Measurements from ENCODE around the gene XPO5. TPM values are rescaled to one million over a fixed set of nuclear protein-coding genes. Genes with fewer than 3 reads are reported as not detected.
"Not testable (repeated sequence)": the region's sequence is repeated elsewhere in the genome, so short reads cannot be mapped to it uniquely, and the experiment has no call there.

The XPO5 gene
- polyA plus RNA-seq, 1 donor: 30.2 TPM

DNA sequence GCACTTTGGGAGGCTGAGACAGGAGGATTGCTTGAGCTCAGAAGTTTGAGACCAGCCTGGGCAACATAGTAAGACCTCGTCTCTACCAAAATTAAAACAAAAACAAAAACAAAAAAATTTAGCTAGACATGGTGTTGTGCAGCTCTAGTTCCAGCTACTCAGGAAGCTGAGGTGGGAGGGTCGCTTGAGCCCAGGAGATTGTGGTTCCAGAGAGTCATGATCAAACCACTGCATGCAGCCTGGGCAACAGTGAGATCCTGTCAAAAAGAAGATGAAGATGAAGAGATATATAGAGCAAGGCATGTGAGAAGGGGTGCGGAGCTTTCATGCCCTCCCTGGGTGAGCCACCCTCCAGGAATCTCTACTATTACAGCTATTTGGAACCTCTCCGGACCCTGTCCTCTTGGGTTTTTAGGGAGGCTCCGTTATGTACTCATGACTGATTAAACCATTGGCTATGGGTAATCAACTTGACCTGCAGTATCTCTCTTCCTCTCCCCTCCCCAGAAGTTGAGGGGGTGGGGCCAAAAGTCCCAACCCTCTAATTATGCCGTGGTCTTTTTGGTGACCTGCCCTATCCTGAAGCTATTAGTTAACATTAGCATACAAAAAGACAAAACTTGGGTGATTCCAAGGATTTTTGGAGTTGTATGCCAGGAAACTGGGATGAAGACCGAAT lies 9.2 kb upstream of the XPO5 start:
- DNase-seq: no peak

DNA sequence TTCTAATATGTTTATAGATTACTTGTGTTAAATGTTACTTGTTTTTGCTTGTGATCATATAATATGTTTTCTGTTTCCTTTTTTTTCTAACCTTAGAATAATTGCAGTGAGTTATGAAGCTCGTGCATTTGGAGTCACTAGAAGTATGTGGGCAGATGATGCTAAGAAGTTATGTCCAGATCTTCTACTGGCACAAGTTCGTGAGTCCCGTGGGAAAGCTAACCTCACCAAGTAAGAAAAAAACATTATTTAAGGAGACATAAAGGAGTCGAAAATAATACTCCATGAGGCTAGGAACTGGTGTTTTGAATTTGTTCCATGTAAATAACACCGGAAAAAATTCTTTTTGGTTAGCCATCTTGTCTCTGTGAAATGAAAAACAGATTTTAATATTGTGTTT lies 7.1 kb upstream of the XPO5 start:
- DNase-seq: no peak

DNA sequence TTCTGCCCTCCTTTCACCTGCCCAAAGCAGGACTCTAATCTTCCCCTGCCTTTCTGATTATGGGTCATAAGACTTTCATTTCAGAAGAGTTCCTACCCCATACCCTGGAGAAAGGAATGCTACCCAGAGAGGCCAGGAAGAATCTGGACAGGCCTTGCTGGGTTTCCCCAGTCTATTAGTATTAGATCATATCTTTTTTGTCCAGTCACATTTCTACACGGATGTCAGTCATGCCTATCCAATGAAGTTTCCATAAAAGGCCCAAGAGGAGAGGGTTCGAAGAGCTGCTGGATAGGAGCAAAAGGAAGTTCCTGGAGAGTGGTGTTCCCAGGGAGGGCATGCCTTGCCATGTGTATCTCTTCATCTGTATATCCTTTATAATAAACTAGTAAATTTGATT lies 3.3 kb upstream of the XPO5 start:
- no peak for DNase-seq

DNA sequence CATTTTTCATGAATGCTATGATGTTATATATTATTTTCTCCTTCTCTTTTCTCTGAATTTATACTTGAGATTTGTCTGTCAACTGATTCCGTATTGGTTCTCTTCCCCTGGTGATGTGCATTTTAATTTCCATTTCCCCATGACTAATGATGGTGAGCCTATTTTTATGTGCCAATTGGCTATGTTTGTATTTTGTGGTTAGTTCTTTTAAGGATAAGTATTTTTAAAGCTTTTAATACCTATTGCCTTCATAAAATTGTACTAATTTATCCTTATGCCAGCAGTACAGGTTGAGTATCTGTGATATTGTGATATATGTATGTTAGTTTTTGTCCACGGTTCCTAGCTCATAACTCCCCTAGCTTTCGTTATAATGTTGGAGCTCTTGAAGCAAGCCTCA lies 2.9 kb upstream of the XPO5 start:
- no peak for DNase-seq

DNA sequence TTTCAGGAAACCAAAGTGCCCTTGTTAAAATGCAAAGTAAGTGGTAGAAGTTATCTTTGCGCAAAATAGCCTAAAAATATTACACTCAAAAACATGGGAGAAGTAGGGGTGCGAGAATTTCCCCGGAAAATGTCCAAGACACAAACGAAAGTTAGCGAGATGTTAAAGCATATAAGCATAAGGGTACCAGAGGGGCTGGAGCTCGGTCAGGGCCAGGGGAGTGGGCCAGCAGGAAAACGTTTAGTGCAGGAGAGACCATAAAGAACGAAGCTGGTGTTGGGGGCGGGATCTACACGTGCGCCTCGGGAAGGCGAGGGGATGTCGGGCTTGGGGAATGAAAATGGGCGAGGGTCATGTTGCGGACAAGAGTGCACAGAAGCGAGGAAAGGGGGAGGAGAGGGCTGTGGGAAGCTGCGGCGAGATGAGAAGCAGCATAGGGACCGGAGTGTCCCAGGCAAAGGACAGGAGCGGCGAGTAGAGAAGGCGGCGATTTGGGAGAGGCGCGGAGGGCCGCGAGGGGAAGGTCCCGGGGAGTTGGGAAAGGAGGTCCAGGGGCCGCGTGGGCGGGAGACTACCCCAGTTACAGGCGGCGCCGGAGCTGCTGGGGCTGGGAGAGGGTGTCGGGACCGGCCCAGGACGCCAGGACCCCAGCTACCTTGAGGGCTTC lies 600 bp downstream of the XPO5 start:
- peak; percentile 29 for DNase-seq

DNA sequence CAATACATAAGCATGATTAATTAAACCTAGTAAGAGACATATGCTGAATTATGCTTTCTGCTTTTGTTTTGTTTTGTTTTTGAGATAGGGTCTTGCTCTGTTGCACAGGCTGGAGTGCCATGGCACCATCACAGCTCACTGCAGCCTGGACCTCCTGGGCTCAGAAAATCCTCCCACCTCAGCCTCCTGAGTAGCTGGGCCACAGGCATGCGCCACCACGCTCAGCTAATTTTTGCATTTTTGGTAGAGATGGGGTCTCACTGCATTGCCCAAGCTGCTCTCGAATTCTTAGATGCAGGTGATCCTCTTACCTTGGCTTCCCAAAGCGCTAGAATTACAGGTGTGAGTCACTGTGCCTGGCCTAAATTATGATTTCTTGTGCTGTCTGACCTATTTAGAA lies 3.8 kb downstream of the XPO5 start:
- DNase-seq: no peak

DNA sequence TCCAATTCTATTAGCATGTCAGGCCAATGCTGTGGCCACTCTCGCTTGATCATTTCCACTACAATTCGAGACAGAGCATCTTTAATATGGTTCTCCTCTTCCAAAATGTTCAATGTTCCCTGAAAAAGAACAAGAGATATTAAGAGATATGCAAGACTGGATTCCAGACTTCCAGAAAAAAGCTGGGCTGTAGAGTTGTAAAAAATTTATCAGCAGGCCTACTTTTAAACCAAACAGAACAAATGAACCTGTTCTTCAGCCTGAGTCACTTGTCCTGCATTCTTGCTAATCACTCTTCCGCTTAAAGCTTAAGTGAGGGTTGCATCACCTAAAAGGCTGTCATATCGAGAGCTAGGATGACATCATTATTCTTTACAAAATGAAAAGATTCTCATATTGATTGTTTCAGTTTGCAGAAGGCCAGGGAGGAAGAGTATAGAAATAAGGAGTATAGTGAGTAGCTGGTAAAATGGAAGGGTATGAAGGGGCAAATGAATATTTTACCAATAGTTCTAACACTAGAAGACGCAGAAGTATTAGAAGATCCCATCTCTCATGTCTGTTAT lies 4.9 kb downstream of the XPO5 start:
- no peak for DNase-seq

DNA sequence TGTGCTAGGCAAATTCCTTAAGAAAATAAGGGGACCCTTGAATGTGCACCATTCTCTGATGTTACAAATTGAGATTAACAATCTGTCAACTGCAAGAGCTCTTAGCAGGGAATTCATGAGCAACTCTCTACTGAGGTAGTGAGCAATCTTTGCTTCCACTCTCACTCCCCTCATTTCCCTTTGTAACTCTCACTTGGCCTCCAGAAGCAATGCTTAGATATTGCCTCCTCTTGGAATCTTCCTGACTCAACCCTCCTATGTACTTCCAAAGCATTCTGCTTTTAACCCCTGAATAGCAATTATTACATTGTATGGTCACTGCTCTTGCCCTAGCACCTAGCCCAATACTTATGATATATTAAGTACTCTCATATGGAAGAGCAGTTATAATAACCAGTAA lies 16.5 kb downstream of the XPO5 start:
- DNase-seq: no peak

DNA sequence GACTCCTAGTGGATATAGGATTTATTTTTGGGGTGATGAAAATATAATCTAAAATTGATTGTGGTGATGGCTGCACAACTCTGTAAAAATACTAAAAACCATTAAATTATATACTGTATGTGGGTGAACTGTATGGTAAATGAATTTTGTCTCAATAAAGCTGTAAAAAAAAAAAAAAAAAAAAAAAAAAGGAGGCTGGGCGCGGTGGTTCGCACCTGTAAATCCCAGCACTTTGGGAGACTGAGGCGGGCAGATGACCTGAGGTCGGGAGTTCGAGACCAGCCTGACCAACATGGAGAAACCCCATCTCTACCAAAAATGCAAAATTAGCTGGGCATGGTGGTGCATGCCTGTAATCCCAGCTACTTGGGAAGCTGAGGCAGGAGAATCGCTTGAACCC lies 18.2 kb downstream of the XPO5 start:
- not testable (repeated sequence) for DNase-seq

DNA sequence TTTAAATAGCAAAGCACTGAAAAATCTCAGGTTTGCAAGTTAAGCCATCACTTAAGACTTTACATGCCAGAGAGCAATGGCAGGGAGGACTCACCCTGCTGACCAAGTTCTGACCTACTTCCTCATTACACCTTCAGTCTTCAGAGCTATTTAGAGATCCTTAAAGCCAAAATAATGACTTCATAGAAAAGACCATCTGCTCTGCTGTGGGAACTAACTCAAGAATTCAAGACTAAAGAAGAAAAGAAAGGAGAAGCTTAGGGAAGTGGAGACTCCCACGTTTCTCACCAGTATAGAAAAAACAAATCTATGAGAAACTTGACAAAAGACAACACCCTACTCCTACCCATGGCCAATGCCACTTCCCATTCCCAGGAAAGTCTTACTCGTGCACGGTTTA lies 28.6 kb downstream of the XPO5 start:
- DNase-seq: no peak

DNA sequence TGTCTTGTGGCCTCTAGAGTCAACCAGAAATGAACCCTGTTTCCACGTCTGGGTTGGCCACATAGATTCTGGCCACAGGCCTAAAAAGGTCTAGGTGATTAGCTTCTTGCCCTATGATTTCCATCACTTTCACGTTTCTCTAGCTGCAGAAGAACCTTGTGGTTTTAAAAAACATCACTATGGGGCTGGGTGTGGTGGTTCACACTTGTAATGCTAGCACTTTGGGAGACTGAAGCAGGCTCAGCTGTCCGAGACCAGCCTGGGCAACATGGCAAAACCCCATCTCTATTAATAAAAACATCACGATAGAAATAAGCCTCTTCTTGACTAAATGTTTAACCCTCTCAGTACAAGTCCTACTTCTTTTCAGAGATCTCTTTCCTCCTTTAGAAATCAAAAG lies 31.4 kb downstream of the XPO5 start:
- DNase-seq: no peak

DNA sequence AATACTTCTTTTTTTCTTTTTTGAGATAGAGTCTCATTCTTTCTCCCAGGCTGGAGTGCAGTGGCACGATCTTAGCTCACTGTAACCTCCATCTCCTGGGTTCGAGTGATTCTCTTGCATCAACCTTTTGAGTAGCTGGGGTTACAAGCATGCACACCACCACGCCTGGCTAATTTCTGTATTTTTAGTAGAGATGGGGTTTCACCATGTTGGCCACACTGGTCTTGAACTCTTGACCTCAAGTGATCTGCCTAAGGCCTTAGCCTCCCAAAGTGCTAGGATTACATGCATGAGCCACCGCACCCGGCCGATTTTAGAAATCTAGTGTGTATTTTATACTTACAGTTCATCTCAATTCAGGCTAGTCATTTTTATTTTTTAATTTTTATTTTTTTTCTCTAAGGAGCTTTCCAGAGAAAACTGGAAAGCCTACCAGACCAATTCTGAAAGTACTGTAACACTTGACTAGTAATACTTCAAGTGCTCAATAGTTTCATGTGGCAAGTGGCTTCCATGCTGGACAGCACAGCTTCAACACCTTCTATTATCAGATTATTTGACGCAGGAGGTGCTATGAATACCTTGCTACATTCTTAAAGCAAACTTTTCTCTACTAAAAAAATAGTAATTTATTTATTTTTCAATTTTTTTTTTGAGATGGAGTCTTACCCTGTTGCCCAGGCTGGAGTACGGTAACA lies 33.9 kb downstream of the XPO5 start:
- no peak for DNase-seq

DNA sequence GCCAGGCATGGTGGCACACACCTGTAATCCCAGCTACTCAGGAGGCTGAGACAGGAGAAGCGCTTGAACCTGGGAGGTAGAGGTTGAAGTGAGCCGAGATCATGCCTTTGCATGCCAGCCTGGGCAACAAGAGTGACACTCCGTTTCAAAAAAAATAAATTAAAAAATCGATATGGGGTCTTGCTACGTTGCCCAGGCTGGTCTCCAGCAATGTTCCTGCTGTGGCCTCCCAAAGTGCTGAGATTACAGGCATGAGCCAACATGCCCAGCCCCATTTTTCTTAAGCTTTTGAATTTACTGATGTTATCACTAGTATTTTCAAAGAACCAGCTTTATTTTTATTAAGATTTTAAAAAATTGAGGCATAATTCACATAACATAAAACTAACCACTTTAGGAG lies 35.3 kb downstream of the XPO5 start:
- DNase-seq: no peak

DNA sequence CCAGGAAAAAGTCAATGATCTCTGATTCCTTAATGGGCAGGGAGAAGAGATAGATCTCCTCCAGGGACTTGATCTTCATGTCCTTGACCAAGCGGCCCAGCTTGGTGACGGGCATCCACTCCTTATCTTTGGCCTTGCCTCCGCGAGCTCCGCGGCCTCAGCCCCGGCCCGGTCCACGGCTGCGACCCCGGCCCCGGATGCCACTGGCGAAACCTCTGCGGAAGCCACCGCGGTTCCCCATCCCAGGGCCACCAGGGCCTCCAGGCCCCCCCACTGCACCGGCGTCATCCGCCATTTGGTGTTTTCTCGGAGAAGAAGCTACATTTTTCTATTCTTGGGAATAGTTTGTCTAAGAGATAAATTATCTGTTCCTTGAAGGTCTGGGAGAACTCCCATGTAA lies 36.4 kb downstream of the XPO5 start:
- DNase-seq: not testable (repeated sequence)

DNA sequence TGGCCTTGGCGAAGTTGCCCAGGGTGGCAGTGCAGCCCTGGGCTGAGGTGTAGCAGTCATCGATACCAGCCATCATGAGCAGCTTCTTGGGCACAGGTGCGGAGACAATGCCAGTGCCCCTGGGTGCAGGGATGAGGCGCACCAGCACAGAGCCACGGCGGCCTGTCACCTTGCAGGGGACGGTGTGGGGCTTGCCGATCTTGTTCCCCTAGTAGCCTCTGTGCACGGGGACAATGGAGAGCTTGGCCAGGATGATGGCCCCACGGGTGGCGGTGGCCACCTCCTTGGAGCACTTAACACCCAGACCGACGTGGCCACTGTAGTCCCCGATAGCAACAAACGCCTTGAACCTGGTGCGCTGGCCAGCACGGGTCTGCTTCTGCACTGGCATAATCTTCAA lies 36.9 kb downstream of the XPO5 start:
- not testable (repeated sequence) for DNase-seq

DNA sequence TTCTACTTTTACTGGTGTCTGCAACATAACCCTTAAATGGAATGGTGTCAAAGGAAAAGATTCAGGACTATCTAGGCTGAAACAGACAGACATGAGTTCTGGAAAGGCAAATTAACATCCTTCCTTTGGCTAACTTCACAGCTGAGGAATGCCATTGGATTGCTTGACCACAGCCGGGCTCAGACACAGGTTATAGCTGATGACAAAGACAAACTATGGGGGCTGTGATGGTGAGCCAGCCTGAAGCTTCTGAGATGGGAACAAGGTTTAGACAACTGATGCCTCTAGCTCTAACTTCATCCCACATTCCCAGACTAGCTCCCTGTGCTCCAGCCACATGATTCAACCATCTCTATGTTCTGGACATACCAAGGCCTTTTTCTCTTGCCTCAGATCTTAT lies 43.6 kb downstream of the XPO5 start:
- DNase-seq: no peak

DNA sequence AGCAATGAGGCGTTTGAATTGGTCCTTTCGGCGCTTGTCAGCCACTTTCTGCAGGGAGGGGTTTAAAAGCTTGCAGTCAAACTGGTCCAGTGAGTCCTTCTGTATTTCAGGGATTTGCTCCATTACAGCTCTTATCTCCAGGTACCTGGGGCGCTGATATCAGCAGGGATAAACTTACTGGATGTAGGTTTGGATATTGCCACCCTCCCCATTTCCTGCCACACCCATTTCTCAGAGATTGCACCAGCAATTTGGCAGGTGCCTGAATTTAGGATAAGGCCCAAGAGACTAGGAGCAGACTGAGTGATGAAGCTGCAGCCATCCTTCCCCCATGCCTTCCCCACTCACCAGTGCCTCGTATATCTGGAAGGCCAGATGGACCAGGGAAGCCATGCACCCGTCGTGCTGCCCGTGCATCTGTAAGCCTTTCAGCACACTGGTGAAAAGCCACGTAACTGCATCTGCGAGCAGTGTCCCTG lies 51.3 kb downstream of the XPO5 start:
- DNase-seq: no peak

DNA sequence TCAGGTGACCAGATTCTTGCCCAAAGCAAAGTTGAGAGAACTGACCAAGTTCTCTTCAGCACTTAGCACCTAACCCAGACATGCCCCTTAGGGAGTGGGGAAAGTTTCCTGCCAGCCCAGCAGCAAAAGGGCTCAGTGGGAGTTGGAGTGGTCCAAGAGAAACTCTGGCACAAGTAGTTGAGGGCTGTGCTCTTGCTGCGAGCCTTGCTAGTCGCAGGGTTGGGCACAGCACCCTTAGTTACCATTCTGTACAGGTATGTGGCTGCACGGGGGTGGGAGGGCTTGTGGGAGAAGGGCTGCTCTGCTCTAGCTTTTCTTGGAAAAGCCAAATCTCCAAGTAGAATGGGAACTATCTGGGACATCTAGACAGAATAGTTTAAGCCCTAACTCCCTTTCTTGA lies 52.6 kb downstream of the XPO5 start:
- no peak for DNase-seq

DNA sequence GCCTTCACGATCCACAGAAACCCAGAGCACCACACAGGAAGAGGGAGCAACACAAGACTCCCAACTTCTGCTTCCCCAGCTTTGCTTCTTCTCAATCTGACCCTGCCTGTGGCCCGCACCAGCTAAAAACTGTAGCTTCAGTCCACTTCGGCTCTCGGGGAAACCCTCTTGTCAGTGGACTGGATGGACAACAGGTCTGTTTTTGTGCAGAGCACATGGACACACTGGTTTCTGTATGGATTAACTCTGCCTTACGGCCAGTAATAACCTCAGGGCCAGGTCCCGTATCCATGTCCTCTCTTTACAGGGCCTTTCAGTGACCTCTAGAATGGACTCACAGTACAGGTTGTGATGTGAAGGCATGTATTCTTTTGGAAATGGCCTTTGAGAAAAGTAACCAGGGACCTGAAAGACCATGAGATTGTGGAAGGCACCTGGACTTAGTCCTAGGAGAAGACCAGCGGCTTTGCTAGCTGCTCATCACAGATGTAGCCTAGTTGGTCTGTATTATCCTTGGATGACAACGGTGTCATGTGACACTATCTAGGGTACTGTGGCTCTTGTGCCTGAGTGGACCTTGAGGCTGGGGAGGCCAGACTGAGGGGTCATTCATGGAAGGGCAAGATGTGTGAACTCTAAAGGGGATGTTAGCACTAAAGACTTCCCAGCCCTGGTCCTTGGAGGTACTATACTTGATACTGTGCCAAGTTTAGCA lies 53.1 kb downstream of the XPO5 start:
- DNase-seq: no peak

DNA sequence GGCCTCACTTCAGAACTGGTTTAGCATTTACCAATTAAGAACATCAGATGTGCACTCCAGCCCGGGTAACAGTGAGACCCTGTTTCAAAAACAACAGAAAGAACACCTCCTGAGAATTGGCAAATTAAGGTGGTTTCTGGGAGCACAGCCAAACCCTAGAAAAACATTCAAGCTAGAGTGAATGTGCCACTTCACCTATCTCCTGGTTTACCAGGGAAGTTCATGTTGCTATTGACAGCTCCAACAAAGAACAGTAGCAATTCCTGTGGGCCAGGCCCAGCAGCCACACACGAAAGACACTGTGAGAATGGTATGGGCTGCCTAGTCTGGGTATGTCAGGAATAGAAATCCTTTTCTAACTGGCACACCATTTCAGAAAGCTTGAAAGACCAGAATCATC lies 54.0 kb downstream of the XPO5 start:
- no peak for DNase-seq

DNA sequence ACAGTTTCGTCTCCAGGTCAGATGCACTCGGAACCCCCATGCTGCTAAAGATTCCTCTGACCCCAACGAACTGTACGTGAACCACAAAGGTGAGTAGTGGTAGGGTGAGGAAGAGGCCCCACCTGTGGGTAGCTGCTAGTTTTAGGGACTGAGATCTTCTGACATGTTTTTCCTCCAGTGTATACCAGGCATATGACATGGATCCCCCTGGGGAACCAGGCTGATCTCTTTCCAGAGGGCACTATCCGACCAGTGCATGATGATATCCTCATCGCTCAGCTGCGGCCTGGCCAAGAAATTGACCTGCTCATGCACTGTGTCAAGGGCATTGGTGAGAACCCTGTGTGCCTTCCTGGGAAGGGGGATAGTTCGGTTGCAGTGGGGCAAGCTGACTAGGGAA lies 55.7 kb downstream of the XPO5 start:
- no peak for DNase-seq

DNA sequence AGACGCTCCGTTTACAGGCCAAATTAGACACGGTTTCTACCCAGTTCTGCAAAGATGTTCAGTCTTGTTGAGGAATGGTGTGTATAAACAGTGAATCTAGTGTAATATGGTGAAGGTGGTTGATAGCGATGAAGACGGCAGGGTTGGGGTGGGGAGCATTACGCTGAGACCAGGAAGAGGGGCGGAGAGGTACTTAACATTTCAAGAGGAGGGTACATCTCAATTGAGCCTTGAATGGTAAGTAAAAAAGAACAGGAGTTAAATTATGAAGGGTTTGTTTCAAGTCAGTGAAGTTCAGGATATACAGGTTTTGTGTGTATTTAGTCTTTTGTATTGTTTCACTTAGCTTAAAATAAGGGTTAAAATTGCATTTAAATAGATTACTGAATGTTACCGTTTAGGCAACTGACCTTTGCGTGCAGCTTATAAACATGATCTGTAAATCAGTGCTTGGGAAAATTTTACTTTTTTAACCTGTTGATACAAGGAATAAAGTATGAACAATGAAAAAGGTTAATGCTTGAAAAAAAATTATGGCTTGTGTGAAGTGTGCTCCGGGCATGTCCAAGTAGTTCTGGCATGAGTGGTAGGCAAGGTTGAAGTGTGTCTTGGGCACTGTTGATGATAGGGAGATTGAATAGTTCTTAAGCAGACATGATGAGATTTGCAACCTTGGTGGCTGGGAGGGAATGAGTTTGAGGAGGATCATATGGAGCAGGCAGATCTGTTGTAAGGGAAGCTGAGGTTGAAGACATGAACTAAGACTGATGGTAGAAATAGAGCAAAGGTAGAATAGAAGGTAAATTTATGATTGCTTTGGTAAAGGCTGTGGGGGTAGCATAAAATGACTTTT lies 58.1 kb downstream of the XPO5 start:
- no peak for DNase-seq

All from hindlimb muscle (tissue), 1 donor.